VCaP (cell line): ENCODE measurements around the gene BOK.

Source experiments
- H3K27ac ChIP-seq: fragments of 450-650 bp; 2 replicates; pipeline ENCODE4 v1.5.1; 2017
- CTCF ChIP-seq: fragments of 450-650 bp; conservative IDR thresholded peaks from 2 replicates; pipeline ENCODE4 v1.5.1; 2017; ENCODE audit warnings: mild to moderate bottlenecking, moderate library complexity

BOK gene

DNA sequence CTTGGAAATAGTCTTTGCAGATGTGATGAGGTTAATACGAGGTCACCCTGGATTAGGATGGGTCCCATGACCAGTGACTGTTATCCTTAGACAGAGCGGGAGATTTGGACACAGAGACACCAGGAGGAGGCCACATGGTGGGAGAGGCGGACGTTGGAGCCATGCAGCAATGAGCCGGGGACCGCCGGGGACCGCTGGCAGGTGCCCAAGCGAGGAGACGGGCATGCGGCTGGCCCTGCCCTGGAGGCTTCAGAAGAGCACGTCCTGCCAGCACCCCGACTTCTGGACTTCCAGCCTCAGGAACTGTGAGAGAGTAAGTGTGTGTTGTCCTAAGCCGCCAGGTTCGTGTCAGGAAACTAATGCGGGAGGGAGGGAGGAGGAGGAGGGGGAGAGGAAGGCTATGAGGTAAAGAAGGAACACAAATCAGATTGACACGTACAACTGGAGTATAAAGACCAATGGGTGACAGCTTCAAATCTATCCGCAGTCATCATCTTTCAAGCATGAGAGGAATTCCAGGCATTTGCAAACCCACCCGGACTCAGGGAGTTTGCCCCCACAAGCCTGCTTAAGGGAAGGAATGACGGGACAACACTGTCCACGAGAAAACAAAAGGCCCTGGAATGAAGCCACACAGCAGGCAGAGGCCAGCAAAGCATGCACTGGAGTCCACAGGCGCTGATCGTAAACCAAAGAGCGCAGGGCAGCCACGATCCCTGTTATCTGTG is 11.6 kb upstream of the BOK start:
- no peak overlapping the region for H3K27ac ChIP-seq
- no peak for TF ChIP-seq CTCF

DNA sequence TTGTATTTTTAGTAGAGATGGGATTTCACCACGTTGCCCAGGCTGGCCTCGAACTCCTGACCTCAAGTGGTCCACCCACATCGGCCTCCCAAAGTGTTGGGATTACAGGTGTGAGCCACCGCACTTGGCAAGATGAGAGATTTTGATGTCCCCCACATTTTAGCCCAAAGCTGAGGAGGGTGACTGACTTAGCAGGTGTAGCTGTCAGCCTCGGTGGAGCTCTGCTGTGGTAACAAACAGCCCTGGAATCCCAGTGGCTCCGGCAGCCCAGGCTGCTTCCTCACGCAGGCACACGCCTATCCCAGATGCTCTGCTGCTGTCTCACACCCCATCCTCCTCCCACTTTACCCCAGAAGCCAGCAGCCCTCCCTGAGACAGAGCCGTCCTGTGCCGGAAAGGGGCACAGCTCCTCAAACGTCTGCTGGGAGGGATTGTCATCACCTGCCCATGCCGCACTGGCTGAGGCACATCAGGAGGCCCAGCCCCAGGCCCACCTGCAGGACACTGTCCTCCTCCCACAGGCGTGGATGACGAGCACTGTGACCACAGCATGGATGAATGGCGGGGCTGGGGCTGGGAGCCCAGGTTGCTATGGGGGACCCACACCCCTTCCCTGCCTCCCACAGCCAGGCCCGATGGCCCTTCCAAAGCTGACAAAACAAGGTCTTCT is 10.6 kb upstream of the BOK start:
- TF ChIP-seq CTCF: no peak
- no peak overlapping the region for H3K27ac ChIP-seq

DNA sequence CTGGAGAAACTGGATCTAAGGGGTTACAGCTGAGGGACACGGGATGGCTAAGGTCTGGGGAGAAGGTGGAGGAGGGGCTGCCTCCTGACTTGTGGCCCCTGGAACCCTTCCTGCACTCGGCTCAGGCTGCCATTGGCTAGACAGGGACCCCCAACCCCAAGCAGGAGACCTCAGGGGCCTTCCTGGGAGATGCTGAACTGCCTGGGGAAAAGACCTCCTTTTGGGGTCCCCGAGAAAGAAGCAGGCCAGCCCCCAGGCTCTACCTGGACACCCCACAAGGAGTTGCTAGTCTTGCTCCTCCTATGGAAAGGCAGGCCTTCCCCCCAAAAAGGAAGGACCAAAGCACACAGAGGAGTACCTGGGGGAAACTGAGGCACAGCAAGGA is 10.1 kb upstream of the BOK start:
- TF ChIP-seq CTCF: no peak
- no peak overlapping the region for H3K27ac ChIP-seq

- H3K27ac ChIP-seq: peak overlapping the region; percentile 59
- TF ChIP-seq CTCF: no peak
Measured at GRCh38 chr2:241550616-241551580, 7.6 kb upstream of the BOK start.

- no peak for TF ChIP-seq CTCF
- no peak overlapping the region for H3K27ac ChIP-seq
Measured at GRCh38 chr2:241551599-241551997, 6.9 kb upstream of the BOK start.

- TF ChIP-seq CTCF: no peak
- H3K27ac ChIP-seq: no peak overlapping the region
Measured at GRCh38 chr2:241551998-241552737, 6.4 kb upstream of the BOK start.
